NCI-H1436 treated with DMSO at 0.1 percent for 48 hours (cell line): ENCODE data around the gene TMEM100.

ENCODE experiments used
- DNase-seq: peaks from one replicate; lab custom pipeline; 2025; lab: John Stamatoyannopoulos, UW

TMEM100 gene

GRCh38 chr17:55722742-55723487, at the start of gene TMEM100:
TSS of gene TMEM100 (minus strand) at chr17:55722864. CDS start at chr17:55721070, 1,794 bp downstream.
- no peak for DNase-seq

- no peak for DNase-seq
Observed at GRCh38 chr17:55772086-55772485, 49.4 kb upstream of the TMEM100 start.

- DNase-seq = no peak
Observed at GRCh38 chr17:55770196-55770870, 47.7 kb upstream of the TMEM100 start.

- no peak for DNase-seq
Observed at GRCh38 chr17:55769625-55770000, 46.9 kb upstream of the TMEM100 start.

GRCh38 chr17:55768936-55769624, 46.4 kb upstream of the TMEM100 start:
- DNase-seq = no peak

- no peak for DNase-seq
Observed at GRCh38 chr17:55765472-55765871, 42.8 kb upstream of the TMEM100 start.

GRCh38 chr17:55764610-55765009, 41.9 kb upstream of the TMEM100 start:
- no peak for DNase-seq

- DNase-seq = no peak
Observed at GRCh38 chr17:55763856-55764255, 41.2 kb upstream of the TMEM100 start.

GRCh38 chr17:55762086-55762858, 39.6 kb upstream of the TMEM100 start:
- DNase-seq = no peak

GRCh38 chr17:55760643-55761355, 38.1 kb upstream of the TMEM100 start:
- DNase-seq = no peak

GRCh38 chr17:55758171-55758570, 35.5 kb upstream of the TMEM100 start:
- no peak for DNase-seq

GRCh38 chr17:55757659-55758058, 35.0 kb upstream of the TMEM100 start:
- no peak for DNase-seq

- DNase-seq = no peak
Observed at GRCh38 chr17:55756689-55757088, 34.0 kb upstream of the TMEM100 start.

- DNase-seq = no peak
Observed at GRCh38 chr17:55751720-55752250, 29.1 kb upstream of the TMEM100 start.

- DNase-seq = no peak
Observed at GRCh38 chr17:55750750-55751657, 28.3 kb upstream of the TMEM100 start, which contains the start of gene PCTP. TSS of gene PCTP (plus strand) at chr17:55751051. CDS start at chr17:55751104, 53 bp downstream.

GRCh38 chr17:55749985-55750384, 27.3 kb upstream of the TMEM100 start:
- no peak for DNase-seq

GRCh38 chr17:55748841-55749240, 26.2 kb upstream of the TMEM100 start:
- no peak for DNase-seq

- DNase-seq = no peak
Observed at GRCh38 chr17:55747209-55747608, 24.5 kb upstream of the TMEM100 start.

- no peak for DNase-seq
Observed at GRCh38 chr17:55746466-55746865, 23.8 kb upstream of the TMEM100 start.

- DNase-seq = no peak
Observed at GRCh38 chr17:55745258-55745657, 22.6 kb upstream of the TMEM100 start.
